Sigmoid colon (tissue), 3 donors: Measurements from ENCODE around the gene LY86.

ENCODE experiments used
- POLR2A ChIP-seq, 2 donors: fragments of 450-650 bp; IDR thresholded peaks; one replicate each; pipeline ENCODE4 v1.6.1; 2016; ENCODE audit warnings: antibody characterized with exemption in 2 of 2, mild to moderate bottlenecking in 2 of 2, moderate library complexity in 2 of 2
- TF ChIP-seq, protein P1 (sequence below), 4 experiments: fragments of 450-650 bp in 3 of 4; fragments of 200-600 bp in 1 of 4; IDR thresholded peaks; one replicate each; pipeline ENCODE4 v1.5.1; 2016 to 2019; ENCODE audit warnings: antibody characterized with exemption in 4 of 4, mild to moderate bottlenecking in 3 of 4, moderate library complexity in 2 of 4

- TF ChIP-seq, protein P1, sequence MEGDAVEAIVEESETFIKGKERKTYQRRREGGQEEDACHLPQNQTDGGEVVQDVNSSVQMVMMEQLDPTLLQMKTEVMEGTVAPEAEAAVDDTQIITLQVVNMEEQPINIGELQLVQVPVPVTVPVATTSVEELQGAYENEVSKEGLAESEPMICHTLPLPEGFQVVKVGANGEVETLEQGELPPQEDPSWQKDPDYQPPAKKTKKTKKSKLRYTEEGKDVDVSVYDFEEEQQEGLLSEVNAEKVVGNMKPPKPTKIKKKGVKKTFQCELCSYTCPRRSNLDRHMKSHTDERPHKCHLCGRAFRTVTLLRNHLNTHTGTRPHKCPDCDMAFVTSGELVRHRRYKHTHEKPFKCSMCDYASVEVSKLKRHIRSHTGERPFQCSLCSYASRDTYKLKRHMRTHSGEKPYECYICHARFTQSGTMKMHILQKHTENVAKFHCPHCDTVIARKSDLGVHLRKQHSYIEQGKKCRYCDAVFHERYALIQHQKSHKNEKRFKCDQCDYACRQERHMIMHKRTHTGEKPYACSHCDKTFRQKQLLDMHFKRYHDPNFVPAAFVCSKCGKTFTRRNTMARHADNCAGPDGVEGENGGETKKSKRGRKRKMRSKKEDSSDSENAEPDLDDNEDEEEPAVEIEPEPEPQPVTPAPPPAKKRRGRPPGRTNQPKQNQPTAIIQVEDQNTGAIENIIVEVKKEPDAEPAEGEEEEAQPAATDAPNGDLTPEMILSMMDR (IDR thresholded peaks at IDR 0.05) = no peak
- no peak for TF ChIP-seq POLR2A (IDR thresholded peaks at IDR 0.05)
Observed at GRCh38 chr6:6665555-6666243, 77.2 kb downstream of the LY86 start.
